HG02642 (cell line): ENCODE measurements around the gene ZNF586.
"Not testable (repeated sequence)": the region's sequence is repeated elsewhere in the genome, so short reads cannot be mapped to it uniquely, and the experiment has no call there.

ENCODE experiments used
- ATAC-seq: cut with Tn5 transposase; IDR thresholded peaks from one replicate; pipeline ENCODE4 v1.9.1; 2021; ENCODE audit warnings: mild to moderate bottlenecking; ENCODE audit not compliant: unreplicated experiment, poor library complexity

Gene ZNF586

DNA sequence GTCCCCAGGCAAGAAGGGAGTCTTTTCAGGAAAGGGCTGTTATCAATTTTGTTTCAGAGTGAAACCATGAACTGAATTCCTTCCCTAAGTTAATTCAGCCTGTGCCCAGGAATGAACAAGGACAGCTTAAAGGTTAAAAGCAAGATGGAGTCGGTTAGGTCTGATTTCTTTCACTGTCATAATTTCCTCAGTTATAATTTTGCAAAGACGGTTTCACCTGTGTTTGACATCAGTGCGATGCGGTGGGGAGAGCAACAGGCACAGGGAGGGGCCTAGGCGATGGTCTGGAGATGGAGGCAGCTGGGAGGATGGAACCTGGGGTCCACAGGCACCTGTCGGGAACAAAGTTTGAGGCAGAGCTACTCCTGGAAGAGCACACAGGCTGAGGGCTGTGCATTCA, 51.1 kb downstream of the ZNF586 start:
- ATAC-seq, result no peak

GRCh38 chr19:57821095-57821494, 51.6 kb downstream of the ZNF586 start:
- ATAC-seq, result not testable (repeated sequence)

- not testable (repeated sequence) for ATAC-seq
Observed at GRCh38 chr19:57821501-57821900, 52.0 kb downstream of the ZNF586 start.

DNA sequence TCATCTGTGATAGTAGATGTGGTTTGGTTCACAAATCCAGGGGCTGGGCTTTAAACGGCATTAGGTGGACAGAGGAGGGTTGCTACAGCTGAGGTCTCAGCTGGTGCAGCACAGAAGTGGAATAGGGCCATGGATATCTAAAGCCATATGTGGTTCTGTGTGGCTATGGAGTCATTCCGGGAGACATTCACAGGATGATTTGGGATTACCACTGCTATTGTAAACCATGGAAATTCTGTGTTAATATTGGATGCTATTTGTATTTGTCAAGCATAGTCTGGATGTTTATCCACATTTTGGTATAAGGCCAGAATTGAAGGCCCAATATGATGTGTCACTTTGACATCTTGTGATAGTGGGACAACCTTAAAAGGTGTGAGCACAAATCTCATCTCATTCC, 53.7 kb downstream of the ZNF586 start:
- not testable (repeated sequence) for ATAC-seq

GRCh38 chr19:57823608-57824007, 54.1 kb downstream of the ZNF586 start:
- not testable (repeated sequence) for ATAC-seq

- ATAC-seq, result no peak
Observed at GRCh38 chr19:57825511-57825910, 56.0 kb downstream of the ZNF586 start.

- no peak for ATAC-seq
Observed at GRCh38 chr19:57829316-57829715, 59.8 kb downstream of the ZNF586 start.

- no peak for ATAC-seq
Observed at GRCh38 chr19:57830071-57830602, 60.7 kb downstream of the ZNF586 start, which contains the start of gene ZNF587B. ZNF587B (plus strand) TSS chr19:57830299; CDS start chr19:57830529, 230 bp downstream.
